B cell (primary cell): Measurements from ENCODE around the gene MOB3C. TPM values are rescaled to one million over a fixed set of nuclear protein-coding genes. Genes with fewer than 3 reads are reported as not detected.

Experiments
- ATAC-seq: fragments of 200-7000 bp; cut with Tn5 transposase; one replicate; pipeline ENCODE4 v1.10.0; 2021; ENCODE audit warnings: low read depth, mild to moderate bottlenecking, moderate number of reproducible peaks, moderate library complexity
- CTCF ChIA-PET: fragments of 350-600 bp; sonication (Branson Sonifier 250); formaldehyde crosslinking; loops from one replicate; lab custom pipeline; 2021; ENCODE audit warnings: antibody characterized with exemption, inconsistent platforms; lab: Charles Lee
- POLR2A ChIA-PET: fragments of 350-600 bp; sonication (Branson Sonifier 250); formaldehyde crosslinking; loops from one replicate; lab custom pipeline; 2021; ENCODE audit warnings: antibody characterized with exemption; lab: Charles Lee
- DNase-seq: peaks from one replicate; pipeline ENCODE4 v3.0.0; 2013
- H2AFZ ChIP-seq: 2 replicates; pipeline ENCODE4 v1.6.1; 2012; ENCODE audit warnings: mild to moderate bottlenecking, low read depth, low read length; ENCODE audit not compliant: insufficient read depth, poor library complexity, severe bottlenecking
- H3K27ac ChIP-seq, 2 donors: 1 replicate in 1 of 2; 2 replicates in 1 of 2; pipeline ENCODE4 v1.5.1; 2012 to 2013; ENCODE audit warnings: low read length in 2 of 2, mild to moderate bottlenecking in 2 of 2, moderate library complexity in 1 of 2
- H3K27me3 ChIP-seq, 4 experiments: fragments of 200-600 bp in 1 of 4; sonication (generic) in 1 of 4; replicated peaks in 1 of 4; 1 replicate in 2 of 4; 2 replicates in 2 of 4; pipeline versions ENCODE4 v1.6.1 to v1.7.0; 2013 to 2016; ENCODE audit warnings: low read length in 3 of 4, mild to moderate bottlenecking in 2 of 4, mixed read lengths in 1 of 4, moderate library complexity in 1 of 4; ENCODE audit not compliant: insufficient read depth in 4 of 4, control insufficient read depth in 3 of 4; ENCODE audit errors: control extremely low read depth in 1 of 4
- H3K36me3 ChIP-seq, 2 experiments: replicated peaks in 1 of 2; 1 replicate in 1 of 2; 2 replicates in 1 of 2; pipeline versions ENCODE4 v1.6.1 to v1.7.1; 2013; ENCODE audit warnings: low read length in 1 of 2; ENCODE audit not compliant: insufficient read depth in 2 of 2, control insufficient read depth in 1 of 2; ENCODE audit errors: control extremely low read depth in 1 of 2, extremely low read depth in 1 of 2
- H3K4me1 ChIP-seq, 2 donors: fragments of 200-600 bp in 1 of 2; sonication (generic) in 1 of 2; 1 replicate in 1 of 2; 2 replicates in 1 of 2; pipeline versions ENCODE4 v1.5.1 to v1.6.1; 2013 to 2017; ENCODE audit warnings: low read length in 2 of 2; ENCODE audit not compliant: control insufficient read depth in 2 of 2, insufficient read depth in 2 of 2
- H3K4me2 ChIP-seq: replicated peaks from 2 replicates; pipeline ENCODE3; 2012; ENCODE audit warnings: mild to moderate bottlenecking, low read depth, low read length; ENCODE audit not compliant: poor library complexity, severe bottlenecking
- H3K4me3 ChIP-seq, 5 experiments: fragments of 200-600 bp in 1 of 5; sonication (generic) in 1 of 5; 1 replicate in 3 of 5; 2 replicates in 2 of 5; pipeline versions ENCODE4 v1.5.1 to v1.7.0; 2011 to 2016; ENCODE audit warnings: low read length in 4 of 5, mild to moderate bottlenecking in 4 of 5, low read depth in 2 of 5, control low read depth in 1 of 5, moderate library complexity in 1 of 5; ENCODE audit not compliant: insufficient read depth in 1 of 5; ENCODE audit errors: control extremely low read depth in 1 of 5, extremely low read depth in 1 of 5
- H3K79me2 ChIP-seq: fragments of 200-600 bp; sonication (generic); one replicate; pipeline ENCODE4 v1.6.0; 2016; ENCODE audit warnings: low read length; ENCODE audit not compliant: control insufficient read depth, insufficient read depth
- H3K9ac ChIP-seq: fragments of 200-600 bp; sonication (generic); 2 replicates; pipeline ENCODE4 v1.6.1; 2017; ENCODE audit warnings: mild to moderate bottlenecking, low read length, moderate library complexity
- H3K9me3 ChIP-seq, 3 donors: one replicate each; pipeline versions ENCODE4 v1.6.1 to v1.7.1; 2013; ENCODE audit warnings: low read length in 2 of 3; ENCODE audit not compliant: control insufficient read depth in 2 of 3, insufficient read depth in 1 of 3; ENCODE audit errors: control extremely low read depth in 1 of 3
- H4K20me1 ChIP-seq: 2 replicates; pipeline ENCODE4 v1.6.0; 2012; ENCODE audit warnings: mild to moderate bottlenecking, low read length; ENCODE audit not compliant: insufficient read depth, control insufficient read depth, poor library complexity, severe bottlenecking
- H3K27ac Mint-ChIP-seq: one replicate; pipeline ENCODE4 v1.8.0; 2021; ENCODE audit warnings: mixed read lengths
- H3K27me3 Mint-ChIP-seq: one replicate; pipeline ENCODE4 v1.8.0; 2021; ENCODE audit warnings: mixed read lengths
- H3K4me1 Mint-ChIP-seq: one replicate; pipeline ENCODE4 v1.8.0; 2021; ENCODE audit warnings: mixed read lengths
- H3K4me3 Mint-ChIP-seq: one replicate; pipeline ENCODE4 v1.8.0; 2021; ENCODE audit warnings: mixed read lengths
- H3K9me3 Mint-ChIP-seq: one replicate; pipeline ENCODE4 v1.8.0; 2022; ENCODE audit warnings: mixed read lengths; ENCODE audit not compliant: insufficient read depth
- CTCF ChIP-seq: fragments of 200-600 bp; IDR thresholded peaks from one replicate; pipeline ENCODE4 v1.8.0; 2022; ENCODE audit warnings: antibody characterized with exemption, mild to moderate bottlenecking
- EZH2 ChIP-seq: IDR thresholded peaks from 2 replicates; pipeline ENCODE4 v1.6.1; 2012; ENCODE audit warnings: borderline replicate concordance, low read depth, mild to moderate bottlenecking, moderate library complexity, low read length; ENCODE audit not compliant: insufficient read depth, poor library complexity, severe bottlenecking
- WGBS: methylation state at CpG from one replicate; pipeline ENCODE4 v1.1.5; 2013; ENCODE audit warnings: missing lambda C conversion rate; ENCODE audit not compliant: insufficient coverage; 5-methylcytosine and 5-hydroxymethylcytosine counted together
- intact Hi-C: fragments of 100-400 bp; cut with micrococcal nuclease; formaldehyde crosslinking; loops from one replicate; pipeline ENCODE4 v1.10.0; 2022
- polyA plus RNA-seq: library from polyadenylated mRNA; depleted of rRNA; stranded (reverse); fragments of >200 nt; gene quantifications from 2 replicates; pipeline ENCODE4 v1.2.3, GENCODE V29; 2012
- total RNA-seq, 2 donors: library from RNA; stranded (reverse); fragments of 120-200 nt in 1 of 2; gene quantifications; 1 replicate in 1 of 2; 2 replicates in 1 of 2; pipeline versions ENCODE4 v1.2.3 to v1.2.4, GENCODE V29; 2013 to 2022

Gene MOB3C
- total and polyA plus RNA-seq, 2 donors (not counting 1 experiment from before 2014, with no cell fraction given) = 18.9 to 19.2 TPM

- Histone ChIP-seq H2AFZ (no peak overlapping the region), H3K36me3 (peaks cover 0 to 51% of the 10 kb centered on the region in 2 experiments), H3K9ac (no peak overlapping the region), H3K4me2 (no peak overlapping the region), H3K79me2 (no peaks in the 10 kb centered on the region), H3K27ac (no peak overlapping the region), H3K4me1 (no peaks in the 10 kb centered on the region), H3K9me3 (no peaks in the 10 kb centered on the region), H3K4me3 (no peak overlapping the region), H3K27me3 (no peaks in the 10 kb centered on the region), H4K20me1 (no peaks in the 10 kb centered on the region)
- Mint-ChIP-seq H3K9me3 (no peaks in the 10 kb centered on the region), H3K4me1 (peaks cover 2% of the 10 kb centered on the region), H3K27me3 (no peaks in the 10 kb centered on the region), H3K27ac (no peak overlapping the region), H3K4me3 (no peak overlapping the region)
- DNase-seq (no peak), ATAC-seq (no peak)
- ChIA-PET CTCF (interaction anchor here (1.4 kb wide), 1 partner anchor 103 kb away, joined by 3 read pairs; no protein-coding TSS in a partner anchor), POLR2A (no interaction called here)
- 93% methylated on average over 3 of the region's 7 CpGs for WGBS
- TF ChIP-seq EZH2 (no peak), CTCF (no peak)
- intact Hi-C loops = no loop called here
Observed at GRCh38 chr1:46582972-46583371, 33.6 kb downstream of the MOB3C start.

GRCh38 chr1:46581681-46582455 lies 34.7 kb downstream of the MOB3C start:
- WGBS = 56% methylated on average over 3 of the region's 4 CpGs
- no peak overlapping the region for H3K27ac Mint-ChIP-seq
- no peaks in the 10 kb centered on the region for H3K9me3 ChIP-seq
- no peak for ATAC-seq
- peaks cover 0 to 52% of the 10 kb centered on the region in 2 experiments for H3K36me3 ChIP-seq
- no peaks in the 10 kb centered on the region for H3K4me1 ChIP-seq
- H3K9me3 Mint-ChIP-seq = no peaks in the 10 kb centered on the region
- H3K79me2 ChIP-seq = no peaks in the 10 kb centered on the region
- no peaks in the 10 kb centered on the region for H3K27me3 Mint-ChIP-seq
- DNase-seq = no peak
- H2AFZ ChIP-seq = no peak overlapping the region
- ChIA-PET CTCF (interaction anchor here (0.9 to 1.5 kb wide), 2 partner anchors 135 to 144 kb away, joined by 3 read pairs; no protein-coding TSS in a partner anchor), POLR2A (no interaction called here)
- no peak overlapping the region for H3K4me3 ChIP-seq
- no peak overlapping the region for H3K4me3 Mint-ChIP-seq
- H4K20me1 ChIP-seq = no peaks in the 10 kb centered on the region
- H3K27ac ChIP-seq = no peak overlapping the region
- TF ChIP-seq CTCF (no peak), EZH2 (no peak)
- no peak overlapping the region for H3K9ac ChIP-seq
- peaks cover 2% of the 10 kb centered on the region for H3K4me1 Mint-ChIP-seq
- intact Hi-C loops = no loop called here
- H3K27me3 ChIP-seq = no peaks in the 10 kb centered on the region
- H3K4me2 ChIP-seq = no peak overlapping the region
